GM21515 (cell line): Measurements from ENCODE around the gene IMPDH1.

ENCODE experiments used
- ATAC-seq: cut with Tn5 transposase; IDR thresholded peaks from one replicate; pipeline ENCODE4 v1.9.1; 2021; ENCODE audit not compliant: unreplicated experiment

Gene IMPDH1

GRCh38 chr7:128389618-128390329 is 20.0 kb downstream of the IMPDH1 start:
- no peak for ATAC-seq

- no peak for ATAC-seq
These were observed 20.6 kb downstream of the IMPDH1 start for GRCh38 chr7:128389085-128389617.

- no peak for ATAC-seq
These were observed 21.7 kb downstream of the IMPDH1 start for GRCh38 chr7:128388145-128388485.

- ATAC-seq, result peak; percentile 55
These were observed 22.3 kb downstream of the IMPDH1 start for GRCh38 chr7:128387216-128388144.

- ATAC-seq, result no peak
These were observed 23.5 kb downstream of the IMPDH1 start for GRCh38 chr7:128385988-128386925.

GRCh38 chr7:128384726-128385125 is 25.1 kb downstream of the IMPDH1 start:
- no peak for ATAC-seq

- ATAC-seq, result no peak
These were observed 26.0 kb downstream of the IMPDH1 start for GRCh38 chr7:128383776-128384175.

- ATAC-seq, result no peak
These were observed 28.5 kb downstream of the IMPDH1 start for GRCh38 chr7:128381161-128381821.

- no peak for ATAC-seq
These were observed 29.2 kb downstream of the IMPDH1 start for GRCh38 chr7:128380483-128381106.

- ATAC-seq, result no peak
These were observed 29.8 kb downstream of the IMPDH1 start for GRCh38 chr7:128379900-128380479.

- ATAC-seq, result no peak
These were observed 31.1 kb downstream of the IMPDH1 start for GRCh38 chr7:128378637-128379036.

GRCh38 chr7:128376077-128376476 is 33.7 kb downstream of the IMPDH1 start:
- ATAC-seq, result no peak

- no peak for ATAC-seq
These were observed 35.7 kb downstream of the IMPDH1 start for GRCh38 chr7:128374041-128374440.

- no peak for ATAC-seq
These were observed 36.2 kb downstream of the IMPDH1 start for GRCh38 chr7:128373606-128374005.

- no peak for ATAC-seq
These were observed 39.3 kb downstream of the IMPDH1 start for GRCh38 chr7:128370491-128370890.

- ATAC-seq, result no peak
These were observed 42.8 kb downstream of the IMPDH1 start for GRCh38 chr7:128366986-128367385.

GRCh38 chr7:128366300-128366699 is 43.5 kb downstream of the IMPDH1 start:
- no peak for ATAC-seq

- no peak for ATAC-seq
These were observed 44.4 kb downstream of the IMPDH1 start for GRCh38 chr7:128365432-128365831.

GRCh38 chr7:128364166-128364870 is 45.5 kb downstream of the IMPDH1 start:
- no peak for ATAC-seq
